Umbilical cord (tissue), 2 donors: ENCODE data around the gene TRIM15. TPM values are rescaled to one million over a fixed set of nuclear protein-coding genes. Genes with fewer than 3 reads are reported as not detected.
"Not testable (repeated sequence)": the region's sequence is repeated elsewhere in the genome, so short reads cannot be mapped to it uniquely, and the experiment has no call there.

Experiments
- DNase-seq: peaks from one replicate; pipeline ENCODE4 v3.0.0-alpha.2; 2015; ENCODE audit warnings: low spot score
- total RNA-seq: library from RNA; depleted of rRNA; stranded (reverse); fragments of >200 nt; gene quantifications from one replicate; pipeline ENCODE4 v1.2.3, GENCODE V29; 2014; ENCODE audit warnings: low replicate concordance; ENCODE audit not compliant: insufficient read depth

The TRIM15 gene
- total RNA-seq, 1 donor from 2014 or later, result 0.48 TPM

- no peak for DNase-seq
These were observed 869 bp upstream of the TRIM15 start for GRCh38 chr6:30162265-30163089.

DNA sequence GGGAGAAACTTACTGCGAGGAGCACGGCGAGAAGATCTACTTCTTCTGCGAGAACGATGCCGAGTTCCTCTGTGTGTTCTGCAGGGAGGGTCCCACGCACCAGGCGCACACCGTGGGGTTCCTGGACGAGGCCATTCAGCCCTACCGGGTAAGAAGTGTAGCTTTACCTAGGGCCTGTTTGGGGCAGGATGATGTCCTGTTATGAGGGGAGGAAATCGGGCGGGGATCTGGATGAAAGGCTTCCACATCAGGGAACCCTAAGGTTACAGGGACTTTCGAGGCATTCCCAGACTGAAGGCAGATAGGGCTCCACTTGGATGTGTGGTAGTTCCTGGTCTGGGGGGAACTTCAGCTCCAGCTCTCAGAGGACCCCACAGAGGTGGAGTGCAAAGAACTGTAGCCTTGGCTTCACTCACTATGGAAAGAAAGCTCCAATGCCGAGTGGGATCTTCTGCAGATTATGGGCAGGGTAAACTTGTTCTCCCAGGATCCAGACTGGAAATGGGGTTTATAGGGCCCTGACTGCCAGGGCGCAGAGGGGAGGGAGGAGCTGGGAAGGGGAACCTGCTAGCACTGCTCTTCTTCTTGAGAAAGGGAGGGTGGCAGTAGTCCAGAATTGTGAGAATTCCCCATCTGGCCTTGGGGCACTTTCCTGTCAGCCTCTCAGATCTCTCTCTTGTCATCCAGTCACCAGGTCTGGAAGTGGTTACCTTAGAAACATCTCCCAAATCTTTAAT, 740 bp downstream of the TRIM15 start:
- no peak for DNase-seq

GRCh38 chr6:30164714-30165113, 1.4 kb downstream of the TRIM15 start:
- no peak for DNase-seq

DNA sequence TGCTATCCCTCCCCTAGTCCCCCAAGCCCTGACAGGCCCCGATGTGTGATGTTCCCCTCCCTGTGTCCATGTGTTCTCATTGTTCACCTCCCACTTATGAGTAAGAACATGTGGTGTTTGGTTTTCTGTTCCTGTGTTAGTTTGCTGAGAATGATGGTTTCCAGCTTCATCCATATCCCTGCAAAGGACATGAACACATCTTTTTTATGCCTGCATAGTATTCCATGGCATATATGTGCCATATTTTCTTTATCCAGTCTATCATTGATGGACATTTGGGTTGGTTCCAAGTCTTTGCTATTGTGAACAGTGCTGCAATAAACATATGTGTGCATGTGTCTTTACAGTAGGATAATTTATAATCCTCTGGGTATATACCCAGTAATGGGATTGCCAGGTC, 1.9 kb downstream of the TRIM15 start:
- not testable (repeated sequence) for DNase-seq

GRCh38 chr6:30167101-30167500, 3.8 kb downstream of the TRIM15 start:
- no peak for DNase-seq

GRCh38 chr6:30168741-30169140, 5.4 kb downstream of the TRIM15 start:
- no peak for DNase-seq

DNA sequence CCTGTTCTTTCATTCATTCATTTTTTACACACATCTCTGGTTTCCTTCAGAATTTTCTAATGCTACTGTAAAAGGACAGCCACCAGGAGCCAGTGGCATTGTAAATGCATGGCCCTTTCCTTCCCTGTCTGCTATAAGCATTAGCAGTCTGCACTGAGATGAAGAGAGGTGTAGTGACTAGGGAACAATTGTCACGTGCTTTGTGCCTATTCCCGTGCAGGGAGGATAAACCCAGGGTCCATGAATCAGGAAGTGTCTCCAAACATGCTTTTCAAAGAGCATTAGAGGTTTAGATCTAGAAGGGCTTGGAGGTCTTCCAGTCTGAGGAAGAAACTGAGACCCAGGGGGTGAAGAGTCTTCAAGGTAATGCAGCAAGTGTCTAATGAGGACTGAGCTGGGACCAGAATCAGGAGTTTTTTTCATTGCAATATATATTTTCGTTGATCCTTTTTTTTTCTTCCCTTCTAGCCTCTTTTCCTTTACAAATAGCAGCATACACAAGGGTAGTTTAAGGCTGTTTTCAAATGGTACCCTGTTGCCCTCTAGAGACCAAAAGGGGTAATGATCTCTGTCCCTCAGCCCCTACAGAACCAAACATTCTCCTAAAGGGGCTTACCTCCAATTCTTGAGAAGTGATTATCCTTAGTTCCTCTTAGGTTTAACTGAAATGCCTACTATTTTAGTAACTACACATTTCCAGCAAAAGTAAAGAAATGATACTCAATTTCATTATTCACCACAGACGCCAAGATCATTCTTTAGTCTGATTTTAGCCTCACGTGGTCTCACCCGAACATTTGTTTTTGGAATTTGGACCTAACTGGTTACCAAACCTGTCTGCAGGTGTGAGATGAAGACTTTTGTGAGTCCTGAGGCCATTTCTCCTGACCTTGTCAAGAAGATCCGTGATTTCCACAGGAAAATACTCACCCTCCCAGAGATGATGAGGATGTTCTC, 6.6 kb downstream of the TRIM15 start:
- peak; percentile 33 for DNase-seq

GRCh38 chr6:30171677-30172471, 8.5 kb downstream of the TRIM15 start:
- DNase-seq, result peak; percentile 5

- DNase-seq, result no peak
These were observed 9.3 kb downstream of the TRIM15 start for GRCh38 chr6:30172681-30173080.

- DNase-seq, result no peak
These were observed 12.4 kb downstream of the TRIM15 start for GRCh38 chr6:30175765-30176164.

DNA sequence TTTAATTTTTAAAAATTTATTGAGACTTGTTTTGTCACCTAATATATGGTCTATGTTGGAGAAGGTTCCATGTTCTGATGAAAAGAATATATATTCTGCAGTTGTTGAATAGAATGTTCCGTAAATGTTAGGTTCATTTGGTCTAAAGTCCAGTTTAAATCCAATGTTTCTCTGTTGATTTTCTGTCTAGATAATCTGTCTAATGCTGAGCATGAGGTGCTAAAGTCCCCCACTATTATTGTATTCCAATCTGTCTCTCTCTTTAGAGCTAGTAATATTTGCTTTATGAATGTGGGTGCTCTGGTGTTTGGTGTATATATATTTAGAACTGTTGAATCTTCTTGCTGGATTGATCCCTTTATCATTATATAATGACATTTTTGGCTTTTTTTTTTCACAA, 15.5 kb downstream of the TRIM15 start:
- DNase-seq, result no peak

GRCh38 chr6:30180145-30180544, 16.8 kb downstream of the TRIM15 start:
- no peak for DNase-seq

DNA sequence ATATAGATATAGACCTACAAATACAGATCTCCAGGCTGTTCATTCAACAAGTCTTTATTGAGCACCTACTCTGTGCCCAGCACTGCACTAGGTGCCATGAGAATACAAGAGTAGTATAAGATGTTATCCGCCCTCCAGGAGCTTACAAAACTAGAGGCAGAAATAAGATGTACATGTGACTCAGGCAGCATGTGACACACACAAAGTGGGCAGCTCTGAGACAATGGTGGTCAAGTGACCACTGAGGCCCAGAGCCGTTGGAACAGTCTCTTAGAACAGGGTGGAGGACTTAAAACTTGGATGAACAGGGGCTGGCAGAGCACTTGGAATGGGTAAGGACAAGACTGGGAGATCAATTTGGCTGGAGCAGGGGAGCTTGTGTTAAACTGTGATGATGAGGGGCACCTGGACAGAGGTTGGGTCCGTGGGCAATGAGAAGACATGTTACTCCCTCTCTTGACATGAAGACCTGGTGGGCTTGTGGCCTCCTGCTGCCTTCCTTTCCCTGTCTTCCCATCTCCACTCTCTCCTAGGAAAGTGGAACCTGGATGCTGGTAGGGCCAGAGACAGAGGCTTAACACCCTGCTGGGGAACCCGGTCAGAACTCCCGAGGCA, 21.2 kb downstream of the TRIM15 start:
- no peak for DNase-seq

- no peak for DNase-seq
These were observed 22.6 kb downstream of the TRIM15 start for GRCh38 chr6:30185846-30186484.

DNA sequence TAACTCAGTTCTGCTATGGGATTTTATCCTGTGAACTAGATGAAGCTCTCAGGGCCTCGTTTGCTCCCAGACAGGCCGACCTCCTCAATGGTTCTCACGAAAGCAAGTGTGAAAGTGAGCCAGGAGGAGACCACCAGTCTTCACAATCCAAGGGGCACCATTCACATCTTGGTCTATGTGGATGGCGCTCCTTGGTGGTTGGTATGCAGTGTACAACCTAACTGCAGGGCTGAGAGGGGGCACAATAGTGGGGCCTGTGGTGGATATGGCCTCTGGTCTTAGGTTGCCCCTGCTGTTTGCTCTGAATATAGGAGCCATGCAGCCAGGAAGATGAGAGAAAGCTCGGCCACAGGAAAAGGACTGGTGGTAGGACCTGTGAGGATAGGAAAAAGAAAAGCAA, 25.2 kb downstream of the TRIM15 start:
- no peak for DNase-seq

GRCh38 chr6:30192076-30192475, 28.7 kb downstream of the TRIM15 start:
- DNase-seq, result no peak

- no peak for DNase-seq
These were observed 31.7 kb downstream of the TRIM15 start for GRCh38 chr6:30194797-30195690.

GRCh38 chr6:30195951-30196350, 32.6 kb downstream of the TRIM15 start:
- DNase-seq, result no peak

DNA sequence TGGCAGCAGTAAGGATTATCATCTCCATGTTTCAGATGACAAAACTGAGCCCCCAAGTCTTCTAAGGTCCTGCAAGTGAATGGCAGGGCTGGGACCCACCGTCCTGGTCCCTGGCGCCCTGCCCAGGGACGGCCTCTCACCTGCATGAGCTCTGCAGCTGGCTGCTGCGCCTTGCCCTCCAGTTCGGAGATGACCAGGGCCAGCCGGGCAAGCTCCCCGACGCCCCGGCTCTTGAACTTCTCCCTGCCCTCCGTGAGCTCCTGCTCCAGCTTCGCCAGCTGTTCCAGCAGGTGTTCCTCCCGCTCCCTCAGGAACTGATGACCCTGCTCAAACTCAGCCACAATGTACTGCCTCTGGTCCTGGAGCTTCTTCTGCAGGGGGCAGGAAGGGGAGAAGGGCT, 33.0 kb downstream of the TRIM15 start:
- DNase-seq, result no peak
